Measurements from ENCODE around the gene IL1RN. TPM values are rescaled to one million over a fixed set of nuclear protein-coding genes. Genes with fewer than 3 reads are reported as not detected.
A peak's percentile ranks its signal among the peaks of the same experiment; 100 is the strongest.

Gene IL1RN
- total and polyA plus RNA-seq, 2 of the 13 experiments (the other 11 are each of a cell fraction or from before 2014, with no cell fraction given) = 21.2 to 101 TPM

DNA sequence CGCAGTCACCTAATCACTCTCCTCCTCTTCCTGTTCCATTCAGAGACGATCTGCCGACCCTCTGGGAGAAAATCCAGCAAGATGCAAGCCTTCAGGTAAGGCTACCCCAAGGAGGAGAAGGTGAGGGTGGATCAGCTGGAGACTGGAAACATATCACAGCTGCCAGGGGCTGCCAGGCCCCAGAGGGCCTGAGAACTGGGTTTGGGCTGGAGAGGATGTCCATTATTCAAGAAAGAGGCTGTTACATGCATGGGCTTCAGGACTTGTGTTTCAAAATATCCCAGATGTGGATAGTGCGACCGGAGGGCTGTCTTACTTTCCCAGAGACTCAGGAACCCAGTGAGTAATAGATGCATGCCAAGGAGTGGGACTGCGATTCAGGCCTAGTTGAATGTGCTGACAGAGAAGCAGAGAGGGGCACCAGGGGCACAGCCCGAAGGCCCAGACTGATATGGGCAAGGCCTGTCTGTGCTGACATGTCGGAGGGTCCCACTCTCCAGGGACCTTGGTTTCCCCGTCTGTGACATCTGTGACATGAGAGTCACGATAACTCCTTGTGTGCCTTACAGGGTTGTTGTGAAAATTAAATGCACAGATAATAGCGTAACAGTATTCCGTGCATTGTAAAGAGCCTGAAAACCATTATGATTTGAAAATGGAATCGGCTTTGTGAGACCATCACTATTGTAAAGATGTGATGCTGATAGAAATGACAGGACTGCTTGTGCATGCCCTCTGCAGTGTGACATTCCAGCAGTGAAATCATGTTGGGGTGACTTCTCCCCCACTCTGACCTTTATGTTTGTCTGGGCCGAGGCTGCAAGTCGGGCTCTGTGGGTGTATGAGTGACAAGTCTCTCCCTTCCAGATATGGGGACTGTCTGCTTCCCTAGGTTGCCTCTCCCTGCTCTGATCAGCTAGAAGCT is 510 bp downstream of the IL1RN start (continued):
- no peak for TF ChIP-seq BATF2 (CRISPR knock-in tag; IDR thresholded peaks at IDR 0.05)
- TF ChIP-seq SMC3 (IDR thresholded peaks at IDR 0.05; ENCODE audit: low read length) = no peak
- no peak for TF ChIP-seq ZNF790 (CRISPR knock-in tag; IDR thresholded peaks at IDR 0.05; ENCODE audit: borderline replicate concordance)
- TF ChIP-seq HCFC1 (IDR thresholded peaks at IDR 0.05; ENCODE audit: low read depth, low read length) = no peak
- no peak for TF ChIP-seq ISL2 (CRISPR knock-in tag; IDR thresholded peaks at IDR 0.05)
- TF ChIP-seq ZNF713 (CRISPR knock-in tag; IDR thresholded peaks at IDR 0.05) = no peak
- no peak for TF ChIP-seq IRF9 (CRISPR knock-in tag; IDR thresholded peaks at IDR 0.05; ENCODE audit: borderline replicate concordance)
- TF ChIP-seq, protein P1, sequence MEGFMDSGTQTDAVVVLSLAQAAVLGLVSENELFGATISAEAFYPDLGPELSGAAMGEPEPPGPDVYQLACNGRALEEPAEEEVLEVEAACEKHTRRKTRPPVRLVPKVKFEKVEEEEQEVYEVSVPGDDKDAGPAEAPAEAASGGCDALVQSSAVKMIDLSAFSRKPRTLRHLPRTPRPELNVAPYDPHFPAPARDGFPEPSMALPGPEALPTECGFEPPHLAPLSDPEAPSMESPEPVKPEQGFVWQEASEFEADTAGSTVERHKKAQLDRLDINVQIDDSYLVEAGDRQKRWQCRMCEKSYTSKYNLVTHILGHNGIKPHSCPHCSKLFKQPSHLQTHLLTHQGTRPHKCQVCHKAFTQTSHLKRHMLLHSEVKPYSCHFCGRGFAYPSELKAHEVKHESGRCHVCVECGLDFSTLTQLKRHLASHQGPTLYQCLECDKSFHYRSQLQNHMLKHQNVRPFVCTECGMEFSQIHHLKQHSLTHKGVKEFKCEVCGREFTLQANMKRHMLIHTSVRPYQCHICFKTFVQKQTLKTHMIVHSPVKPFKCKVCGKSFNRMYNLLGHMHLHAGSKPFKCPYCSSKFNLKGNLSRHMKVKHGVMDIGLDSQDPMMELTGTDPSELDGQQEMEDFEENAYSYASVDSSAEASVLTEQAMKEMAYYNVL (CRISPR knock-in tag; IDR thresholded peaks at IDR 0.05; ENCODE audit: borderline replicate concordance) = no peak
- peak; percentile 44; the same call in 1 of the 2 replicates for TF ChIP-seq ARNTL (CRISPR knock-in tag; IDR thresholded peaks at IDR 0.05)
- TF ChIP-seq ZSCAN22 (CRISPR knock-in tag; IDR thresholded peaks at IDR 0.05) = no peak
- TF ChIP-seq ZNF264 (CRISPR knock-in tag; IDR thresholded peaks at IDR 0.05) = no peak
- no peak for TF ChIP-seq PBX3 (CRISPR knock-in tag; IDR thresholded peaks at IDR 0.05; ENCODE audit: borderline replicate concordance)
- TF ChIP-seq, protein P2, sequence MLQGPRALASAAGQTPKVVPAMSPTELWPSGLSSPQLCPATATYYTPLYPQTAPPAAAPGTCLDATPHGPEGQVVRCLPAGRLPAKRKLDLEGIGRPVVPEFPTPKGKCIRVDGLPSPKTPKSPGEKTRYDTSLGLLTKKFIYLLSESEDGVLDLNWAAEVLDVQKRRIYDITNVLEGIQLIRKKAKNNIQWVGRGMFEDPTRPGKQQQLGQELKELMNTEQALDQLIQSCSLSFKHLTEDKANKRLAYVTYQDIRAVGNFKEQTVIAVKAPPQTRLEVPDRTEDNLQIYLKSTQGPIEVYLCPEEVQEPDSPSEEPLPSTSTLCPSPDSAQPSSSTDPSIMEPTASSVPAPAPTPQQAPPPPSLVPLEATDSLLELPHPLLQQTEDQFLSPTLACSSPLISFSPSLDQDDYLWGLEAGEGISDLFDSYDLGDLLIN (CRISPR knock-in tag; IDR thresholded peaks at IDR 0.05; ENCODE audit: borderline replicate concordance) = no peak
- TF ChIP-seq EP300 (IDR thresholded peaks at IDR 0.05; ENCODE audit: low read depth in 2 of 2, low read length in 2 of 2) = no peak
- TF ChIP-seq EP300 (CRISPR knock-in tag; IDR thresholded peaks at IDR 0.05; ENCODE audit: borderline replicate concordance) = no peak
- TF ChIP-seq ZNF781 (CRISPR knock-in tag; IDR thresholded peaks at IDR 0.05; ENCODE audit: borderline replicate concordance, not compliant biosample characterization) = no peak
- no peak for TF ChIP-seq ZKSCAN8 (CRISPR knock-in tag; IDR thresholded peaks at IDR 0.05; ENCODE audit: borderline replicate concordance)
- TF ChIP-seq HDAC2 (CRISPR knock-in tag; IDR thresholded peaks at IDR 0.05) = no peak
- TF ChIP-seq ZBTB26 (CRISPR knock-in tag; IDR thresholded peaks at IDR 0.05; ENCODE audit: borderline replicate concordance) = peak; percentile 45; the same call in 1 of the 2 replicates
